H1 (cell line): ENCODE data around the gene PWP1. TPM values are rescaled to one million over a fixed set of nuclear protein-coding genes. Genes with fewer than 3 reads are reported as not detected.

Source experiments
- CTCF ChIA-PET: fragments of 300-600 bp; sonication (Branson Sonifier 250); formaldehyde crosslinking; loops from one replicate; lab custom pipeline; 2021; ENCODE audit not compliant: partially characterized antibody; lab: Charles Lee
- POLR2A ChIA-PET: fragments of 300-600 bp; sonication (Branson Sonifier 250); formaldehyde crosslinking; loops from one replicate; lab custom pipeline; 2021; ENCODE audit warnings: inconsistent platforms; ENCODE audit not compliant: partially characterized antibody; lab: Charles Lee
- DNase-seq, 2 experiments: peaks; one replicate each; pipeline versions ENCODE4 v3.0.0 to v3.0.0-alpha.2; 2010 to 2022; ENCODE audit warnings: low spot score in 2 of 2, low read depth in 1 of 2, mixed read lengths in 1 of 2
- FAIRE-seq: peaks from 2 replicates; lab custom pipeline; 2011; peaks lifted over from hg19 to GRCh38; lab: Jason Lieb, UNC
- H2AFZ ChIP-seq: 2 replicates; pipeline ENCODE4 v1.8.1; 2012; ENCODE audit warnings: low read length, inconsistent platforms
- H2AK5ac ChIP-seq: 2 replicates; pipeline ENCODE4 v1.6.1; 2013; ENCODE audit warnings: low read depth, low read length
- H2BK120ac ChIP-seq: replicated peaks from 2 replicates; pipeline ENCODE3; 2013; ENCODE audit warnings: low read depth, low read length, inconsistent platforms
- H2BK12ac ChIP-seq: 2 replicates; pipeline ENCODE4 v1.6.1; 2013; ENCODE audit warnings: low read depth, low read length
- H2BK15ac ChIP-seq: 2 replicates; pipeline ENCODE4 v1.6.1; 2013; ENCODE audit warnings: low read length
- H2BK20ac ChIP-seq: 2 replicates; pipeline ENCODE4 v1.6.1; 2013; ENCODE audit warnings: low read length
- H2BK5ac ChIP-seq: 2 replicates; pipeline ENCODE4 v1.6.1; 2013; ENCODE audit warnings: low read depth, low read length
- H3K14ac ChIP-seq: 2 replicates; pipeline ENCODE4 v1.6.1; 2013; ENCODE audit warnings: inconsistent platforms; ENCODE audit not compliant: insufficient read length
- H3K18ac ChIP-seq: 2 replicates; pipeline ENCODE4 v1.6.1; 2013; ENCODE audit warnings: low read length; ENCODE audit errors: extremely low read depth
- H3K23ac ChIP-seq: 2 replicates; pipeline ENCODE4 v1.6.1; 2013; ENCODE audit warnings: inconsistent platforms; ENCODE audit not compliant: insufficient read length
- H3K23me2 ChIP-seq: 2 replicates; pipeline ENCODE4 v1.6.1; 2013; ENCODE audit warnings: low read depth, low read length
- H3K27ac ChIP-seq: 2 replicates; pipeline ENCODE4 v1.6.1; 2011; ENCODE audit warnings: low read depth, low read length, inconsistent platforms
- H3K27me3 ChIP-seq, 4 experiments: replicated peaks in 1 of 4; 1 replicate in 1 of 4; 2 replicates in 3 of 4; pipeline versions ENCODE4 v1.6.1 to v1.8.1; 2011 to 2013; ENCODE audit warnings: low read length in 3 of 4, mild to moderate bottlenecking in 3 of 4, inconsistent platforms in 2 of 4, mixed read lengths in 2 of 4, moderate library complexity in 1 of 4; ENCODE audit not compliant: control insufficient read depth in 3 of 4, insufficient read depth in 3 of 4; ENCODE audit errors: extremely low read depth in 1 of 4
- H3K36me3 ChIP-seq, 4 experiments: 2 replicates each; pipeline versions ENCODE4 v1.6.1 to v1.8.1; 2011 to 2013; ENCODE audit warnings: mild to moderate bottlenecking in 4 of 4, low read length in 3 of 4, moderate library complexity in 2 of 4, control low read depth in 1 of 4, inconsistent platforms in 1 of 4; ENCODE audit not compliant: insufficient read depth in 4 of 4, control insufficient read depth in 2 of 4
- H3K4ac ChIP-seq: replicated peaks from 2 replicates; pipeline ENCODE3; 2013; ENCODE audit warnings: low read length, low read depth, mixed read lengths, inconsistent platforms; ENCODE audit not compliant: insufficient read length
- H3K4me1 ChIP-seq, 4 experiments: replicated peaks in 1 of 4; 1 replicate in 1 of 4; 2 replicates in 3 of 4; pipeline versions ENCODE4 v1.6.1 to v1.8.1; 2011 to 2013; ENCODE audit warnings: low read length in 3 of 4, inconsistent platforms in 2 of 4, mixed read lengths in 1 of 4; ENCODE audit not compliant: insufficient read depth in 4 of 4, control insufficient read depth in 3 of 4
- H3K4me2 ChIP-seq, 2 experiments: 2 replicates each; pipeline versions ENCODE4 v1.6.1 to v1.8.1; 2011 to 2013; ENCODE audit warnings: low read depth in 2 of 2, low read length in 2 of 2, control low read depth in 1 of 2, inconsistent platforms in 1 of 2, mild to moderate bottlenecking in 1 of 2; ENCODE audit not compliant: insufficient read depth in 1 of 2
- H3K4me3 ChIP-seq, 4 experiments: fragments of 200-600, 300-600 bp in 1 of 4; sonication (generic), shearing (Covaris generic), sonication (Bioruptor Twin) in 1 of 4; 2 replicates each; pipeline versions ENCODE4 v1.5.1 to v1.8.1; 2011 to 2016; ENCODE audit warnings: low read length in 4 of 4, low read depth in 3 of 4, control low read depth in 2 of 4, inconsistent platforms in 2 of 4, mild to moderate bottlenecking in 2 of 4, mixed read lengths in 1 of 4, moderate library complexity in 1 of 4; ENCODE audit not compliant: insufficient read depth in 2 of 4; ENCODE audit errors: extremely low read depth in 1 of 4
- H3K56ac ChIP-seq: replicated peaks from 2 replicates; pipeline ENCODE3; 2013; ENCODE audit warnings: low read depth, mild to moderate bottlenecking, mixed read lengths, low read length, inconsistent platforms; ENCODE audit not compliant: insufficient read length
- H3K79me1 ChIP-seq: 2 replicates; pipeline ENCODE4 v1.6.1; 2013; ENCODE audit warnings: low read depth, low read length, control low read depth
- H3K79me2 ChIP-seq, 2 experiments: 2 replicates each; pipeline versions ENCODE4 v1.6.1 to v1.8.1; 2012 to 2013; ENCODE audit warnings: low read length in 2 of 2, mild to moderate bottlenecking in 2 of 2, inconsistent platforms in 1 of 2; ENCODE audit not compliant: insufficient read depth in 2 of 2, control insufficient read depth in 1 of 2
- H3K9ac ChIP-seq, 4 experiments: replicated peaks in 1 of 4; 1 replicate in 1 of 4; 2 replicates in 3 of 4; pipeline versions ENCODE4 v1.6.1 to v1.8.1; 2011 to 2013; ENCODE audit warnings: low read depth in 3 of 4, low read length in 3 of 4, control low read depth in 2 of 4, mild to moderate bottlenecking in 2 of 4, moderate library complexity in 2 of 4, inconsistent platforms in 1 of 4; ENCODE audit errors: extremely low read depth in 1 of 4
- H3K9me3 ChIP-seq, 2 experiments: 2 replicates each; pipeline versions ENCODE4 v1.6.1 to v1.8.1; 2012 to 2013; ENCODE audit warnings: mild to moderate bottlenecking in 2 of 2, moderate library complexity in 2 of 2, control low read depth in 1 of 2, inconsistent platforms in 1 of 2, low read depth in 1 of 2, low read length in 1 of 2, mixed read lengths in 1 of 2; ENCODE audit not compliant: insufficient read depth in 2 of 2
- H4K20me1 ChIP-seq, 2 experiments: replicated peaks in 1 of 2; 2 replicates each; pipeline versions ENCODE3 to v1.8.1; 2011 to 2013; ENCODE audit warnings: inconsistent platforms in 2 of 2, low read length in 2 of 2, mild to moderate bottlenecking in 1 of 2; ENCODE audit not compliant: insufficient read depth in 2 of 2, control insufficient read depth in 1 of 2
- H4K5ac ChIP-seq: 2 replicates; pipeline ENCODE4 v1.6.1; 2013; ENCODE audit warnings: low read length, low read depth, mixed read lengths, inconsistent platforms; ENCODE audit not compliant: insufficient read length
- H4K8ac ChIP-seq: 2 replicates; pipeline ENCODE4 v1.8.0; 2013; ENCODE audit warnings: mild to moderate bottlenecking, moderate library complexity, low read length, inconsistent platforms; ENCODE audit not compliant: insufficient read depth; ENCODE audit errors: extremely low read depth
- H4K91ac ChIP-seq: replicated peaks from 2 replicates; pipeline ENCODE3; 2013; ENCODE audit warnings: low read length, mixed read lengths, inconsistent platforms; ENCODE audit not compliant: insufficient read length
- ATF3 ChIP-seq: IDR thresholded peaks from 2 replicates; pipeline ENCODE4 v1.6.1; 2011; ENCODE audit warnings: low read depth, mild to moderate bottlenecking, low read length; ENCODE audit not compliant: insufficient read depth
- CHD1 ChIP-seq: IDR thresholded peaks from 2 replicates; pipeline ENCODE4 v1.6.1; 2012; ENCODE audit warnings: low read depth, low read length, improper control_type of control experiment
- CREB1 ChIP-seq: IDR thresholded peaks from 2 replicates; pipeline ENCODE4 v1.6.1; 2012; ENCODE audit warnings: inconsistent platforms
- CTBP2 ChIP-seq: IDR thresholded peaks from 2 replicates; pipeline ENCODE4 v1.7.0; 2011; ENCODE audit warnings: borderline replicate concordance, mild to moderate bottlenecking, moderate library complexity, mixed read lengths, low read length; ENCODE audit not compliant: insufficient read depth, insufficient read length
- KDM1A ChIP-seq: fragments of 200-600, 300-600 bp; sonication (generic); IDR thresholded peaks from 2 replicates; pipeline ENCODE4 v1.7.1; 2016; ENCODE audit warnings: mild to moderate bottlenecking, low read length, borderline replicate concordance
- PHF8 ChIP-seq: fragments of 200-600 bp; sonication (generic); conservative IDR thresholded peaks from 2 replicates; pipeline ENCODE4 v1.7.1; 2012; ENCODE audit warnings: low read depth, mild to moderate bottlenecking, inconsistent platforms, low read length, moderate library complexity
- POLR2AphosphoS5 ChIP-seq: IDR thresholded peaks from 2 replicates; pipeline ENCODE4 v1.6.1; 2011; ENCODE audit warnings: low read depth, low read length
- RAD21 ChIP-seq, 2 experiments: IDR thresholded peaks in 1 of 2; conservative IDR thresholded peaks in 1 of 2; 2 replicates each; pipeline ENCODE4 v1.6.1; 2011; ENCODE audit warnings: low read depth in 2 of 2, low read length in 2 of 2, improper control_type of control experiment in 1 of 2, inconsistent platforms in 1 of 2, mild to moderate bottlenecking in 1 of 2, moderate library complexity in 1 of 2
- RXRA ChIP-seq: IDR thresholded peaks from 2 replicates; pipeline ENCODE4 v1.6.1; 2011; ENCODE audit warnings: low read depth, mild to moderate bottlenecking, low read length, moderate library complexity; ENCODE audit not compliant: insufficient read depth
- SAP30 ChIP-seq: fragments of 300-600 bp; sonication (generic); IDR thresholded peaks from 2 replicates; pipeline ENCODE4 v1.7.1; 2012; ENCODE audit warnings: low read length, moderate library complexity, mild to moderate bottlenecking, inconsistent platforms; ENCODE audit not compliant: insufficient read depth, insufficient replicate concordance
- SIX5 ChIP-seq: IDR thresholded peaks from 2 replicates; pipeline ENCODE4 v1.6.1; 2011; ENCODE audit warnings: mild to moderate bottlenecking, low read depth, low read length
- TAF1 ChIP-seq: IDR thresholded peaks from 2 replicates; pipeline ENCODE4 v1.6.1; 2011; ENCODE audit warnings: mild to moderate bottlenecking, low read depth, low read length
- TAF7 ChIP-seq: optimal IDR thresholded peaks from 2 replicates; pipeline ENCODE3; 2011; ENCODE audit warnings: low read depth, mild to moderate bottlenecking, inconsistent platforms, low read length, moderate library complexity, borderline replicate concordance
- TEAD4 ChIP-seq: IDR thresholded peaks from 2 replicates; pipeline ENCODE4 v1.6.1; 2012; ENCODE audit warnings: low read depth, low read length, inconsistent platforms, mixed read lengths
- WGBS, 2 experiments: shearing (Covaris generic) in 1 of 2; methylation state at CpG; one replicate each; pipeline versions ENCODE4 v1.1.6 to v1.1.7; 2013 to 2015; ENCODE audit warnings: low lambda C conversion rate in 2 of 2, mixed read lengths in 2 of 2, inconsistent platforms in 1 of 2, low coverage in 1 of 2, missing lambda C conversion rate in 1 of 2; ENCODE audit not compliant: insufficient replicate concordance in 2 of 2, insufficient coverage in 1 of 2, insufficient read length in 1 of 2; ENCODE audit errors: extremely low coverage in 1 of 2, missing lambda C conversion rate in 1 of 2; 5-methylcytosine and 5-hydroxymethylcytosine counted together
- polyA plus RNA-seq, 7 experiments: library from polyadenylated mRNA; depleted of rRNA in 3 of 7; stranded (reverse) in 5 of 7; unstranded in 2 of 7; fragments of >200 nt in 5 of 7; fragments of 200-250 nt in 2 of 7; gene quantifications; 1 replicate in 5 of 7; 2 replicates in 1 of 7; 4 replicates in 1 of 7; pipeline versions ENCODE4 v1.2.1 to v1.2.3, GENCODE V29; 2011 to 2013; ENCODE audit warnings: missing spikeins in 2 of 7, mixed read lengths in 2 of 7
- total RNA-seq: library from RNA; stranded (reverse); fragmentation: NEBNext Ultra II Directional; extraction: Animal tissue kit (Norgen Biotek cat#: 25700); gene quantifications from 2 replicates; pipeline ENCODE4 v1.2.1, GENCODE V29; 2021

PWP1 gene
- total and polyA plus RNA-seq, 2 of the 8 experiments (the other 6 are each of a cell fraction or from before 2014, with no cell fraction given): 57.8 to 78.5 TPM

- Histone ChIP-seq H4K8ac (no peak overlapping the region), H3K4me3 (no peak overlapping the region), H3K14ac (no peak overlapping the region), H2BK5ac (no peak overlapping the region), H4K5ac (no peak overlapping the region), H3K9ac (no peak overlapping the region), H2BK20ac (no peak overlapping the region), H3K9me3 (no peaks in the 10 kb centered on the region), H3K4ac (no peak overlapping the region), H3K27me3 (no peaks in the 10 kb centered on the region), H3K79me1 (no peaks in the 10 kb centered on the region), H2BK120ac (no peak overlapping the region), H3K4me2 (no peak overlapping the region), H2BK15ac (no peak overlapping the region), H2AFZ (no peak overlapping the region), H3K27ac (no peak overlapping the region), H3K79me2 (no peaks in the 10 kb centered on the region), H3K4me1 (no peaks in the 10 kb centered on the region), H3K36me3 (peaks cover 5 to 42% (median 35%) of the 10 kb centered on the region in 4 experiments), H2AK5ac (no peak overlapping the region), H3K23ac (no peak overlapping the region), H4K20me1 (peaks cover 3 to 4% of the 10 kb centered on the region in 2 experiments), H3K18ac (no peak overlapping the region), H3K56ac (no peak overlapping the region), H4K91ac (no peak overlapping the region), H3K23me2 (no peaks in the 10 kb centered on the region), H2BK12ac (no peak overlapping the region)
- WGBS, 2 experiments: 86% methylated on average over 5 of the region's 5 CpGs; no CpG with 5 or more reads in 1 of the 2 experiments
- ChIA-PET POLR2A (interaction anchor here (1.5 kb wide), 1 partner anchor 15 kb away, joined by 6 read pairs; no protein-coding TSS in a partner anchor), CTCF (no interaction called here)
- FAIRE-seq (no peak), DNase-seq (no peak)
- TF ChIP-seq RXRA: no peak
- TF ChIP-seq ATF3: no peak
- no peak for TF ChIP-seq POLR2AphosphoS5
- TF ChIP-seq TAF1: no peak
- no peak for TF ChIP-seq CHD1
- TF ChIP-seq TEAD4: no peak
- no peak for TF ChIP-seq TAF7
- no peak for TF ChIP-seq SIX5
- no peak for TF ChIP-seq CTBP2
- no peak for TF ChIP-seq CREB1
- no peak for TF ChIP-seq PHF8
- no peak for TF ChIP-seq KDM1A
- no peak for TF ChIP-seq SAP30
- no peak for TF ChIP-seq RAD21 (IDR thresholded peaks at IDR 0.05 in 1 of 2, conservative IDR thresholded peaks at IDR 0.05 in 1 of 2; ENCODE audit: low read depth in 2 of 2, low read length in 2 of 2)
Measured at GRCh38 chr12:107734139-107734538, 48.5 kb downstream of the PWP1 start.
